Duodenal mucosa (tissue), 2 donors: Measurements from ENCODE around the gene PAOX.

Experiments
- H3K27ac ChIP-seq: one replicate; pipeline ENCODE4 v1.7.0; 2013; ENCODE audit warnings: low read depth, low read length
- H3K27me3 ChIP-seq, 2 donors: one replicate each; pipeline ENCODE4 v1.7.0; 2013; ENCODE audit warnings: low read length in 2 of 2, control low read depth in 1 of 2; ENCODE audit not compliant: insufficient read depth in 2 of 2, control insufficient read depth in 1 of 2
- H3K36me3 ChIP-seq, 2 donors: one replicate each; pipeline ENCODE4 v1.7.0; 2013; ENCODE audit warnings: low read length in 2 of 2, control low read depth in 1 of 2; ENCODE audit not compliant: insufficient read depth in 2 of 2, control insufficient read depth in 1 of 2
- H3K4me1 ChIP-seq, 2 donors: one replicate each; pipeline ENCODE4 v1.7.0; 2013; ENCODE audit warnings: low read length in 2 of 2, control low read depth in 1 of 2; ENCODE audit not compliant: insufficient read depth in 2 of 2, control insufficient read depth in 1 of 2
- H3K4me3 ChIP-seq, 2 donors: one replicate each; pipeline ENCODE4 v1.7.0; 2013; ENCODE audit warnings: low read length in 2 of 2, low read depth in 1 of 2
- H3K9ac ChIP-seq, 2 donors: one replicate each; pipeline ENCODE4 v1.7.0; 2013; ENCODE audit warnings: low read length in 2 of 2, low read depth in 1 of 2
- H3K9me3 ChIP-seq, 2 donors: one replicate each; pipeline ENCODE4 v1.7.0; 2013; ENCODE audit warnings: low read length in 2 of 2, control low read depth in 1 of 2; ENCODE audit not compliant: control insufficient read depth in 1 of 2

The PAOX gene

DNA sequence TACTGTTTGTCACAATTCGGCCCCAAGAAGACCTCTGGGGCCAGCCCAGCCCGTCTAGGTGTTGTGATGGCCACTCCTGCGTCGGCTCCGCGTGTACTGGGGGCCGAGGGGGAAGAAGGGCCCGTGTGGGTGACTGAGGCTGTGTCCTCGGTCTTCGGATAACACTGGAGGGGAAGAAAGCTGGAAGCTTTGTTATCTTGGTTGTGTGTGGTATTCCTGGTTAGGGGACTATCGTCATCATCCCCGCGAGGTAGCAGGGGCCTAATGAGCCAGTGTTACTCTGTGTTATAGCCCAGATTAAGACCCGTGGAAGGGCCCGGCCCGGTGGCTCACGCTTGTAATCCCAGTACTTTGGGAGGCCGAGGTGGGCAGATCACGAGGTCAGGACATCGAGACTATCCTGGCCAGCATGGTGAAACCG, 15.7 kb downstream of the PAOX start:
- Histone ChIP-seq H3K36me3 (peaks cover 0 to 40% of the 10 kb centered on the region in 2 donors), H3K9me3 (no peaks in the 10 kb centered on the region)

DNA sequence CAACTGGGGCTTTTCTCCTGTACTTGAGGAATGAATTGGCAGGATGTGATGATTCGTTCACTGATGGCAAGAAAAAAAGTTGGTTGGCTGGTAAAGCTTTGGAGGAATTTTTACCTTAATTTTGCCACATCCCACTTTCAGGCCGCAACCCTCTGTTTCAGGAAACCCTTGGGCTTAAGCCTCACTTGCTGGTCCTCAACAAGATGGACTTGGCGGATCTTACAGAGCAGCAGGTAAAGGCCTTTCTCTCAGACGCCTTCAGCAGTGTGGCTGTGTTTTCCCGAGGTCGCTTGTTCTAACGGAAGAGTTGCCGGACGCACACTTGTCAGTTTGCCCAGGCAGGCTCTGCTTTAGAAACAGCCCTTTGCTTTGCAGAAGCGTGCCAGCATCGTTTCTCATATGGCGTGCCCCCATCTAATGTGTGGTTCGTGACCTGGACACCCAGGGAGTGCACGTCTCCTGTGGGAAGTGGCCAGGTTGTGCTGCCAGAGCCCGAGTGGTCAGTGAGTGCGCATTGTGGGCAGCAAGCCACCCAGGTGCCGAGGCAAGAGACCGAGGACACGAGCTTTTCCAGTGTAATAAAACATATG, 17.1 kb downstream of the PAOX start:
- no peak overlapping the region for H3K4me3 ChIP-seq
- no peaks in the 10 kb centered on the region for H3K9me3 ChIP-seq
- H3K9ac ChIP-seq = no peak overlapping the region

More for the DNA sequence above, 15.7 kb downstream of the PAOX start:
- H3K4me1 ChIP-seq = peaks cover 0 to 24% of the 10 kb centered on the region in 2 donors
- peak overlapping the region; percentile 86 to 97 for H3K9ac ChIP-seq
- peak overlapping the region; percentile 88 to 94 for H3K4me3 ChIP-seq
- peak overlapping the region; percentile 88 for H3K27ac ChIP-seq
- H3K27me3 ChIP-seq = no peaks in the 10 kb centered on the region

DNA sequence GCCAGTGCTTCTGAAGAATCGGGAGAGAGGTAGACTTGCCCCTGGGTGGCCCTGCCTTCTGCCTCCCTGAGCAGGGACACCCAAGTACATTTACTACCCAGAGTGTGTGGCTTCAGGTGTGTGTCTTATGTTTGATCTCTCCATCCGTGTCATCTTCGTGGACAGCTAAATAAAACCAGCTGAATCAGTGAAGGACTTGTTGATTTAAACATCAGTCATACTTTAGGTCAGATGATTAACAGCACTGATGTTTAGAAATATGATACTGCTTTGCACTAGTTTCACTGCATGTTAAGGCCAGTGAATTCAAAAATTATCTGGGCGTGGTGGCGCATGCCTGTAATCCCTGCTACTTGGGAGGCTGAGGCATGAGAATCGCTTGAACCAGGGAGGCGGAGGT, 18.9 kb downstream of the PAOX start:
- H3K36me3 ChIP-seq = peaks cover 7 to 55% of the 10 kb centered on the region in 2 donors

More for the DNA sequence above, 17.1 kb downstream of the PAOX start:
- Histone ChIP-seq H3K27ac (no peak overlapping the region), H3K4me1 (peaks cover 10 to 20% of the 10 kb centered on the region in 2 donors), H3K36me3 (peaks cover 0 to 45% of the 10 kb centered on the region in 2 donors), H3K27me3 (no peaks in the 10 kb centered on the region)

DNA sequence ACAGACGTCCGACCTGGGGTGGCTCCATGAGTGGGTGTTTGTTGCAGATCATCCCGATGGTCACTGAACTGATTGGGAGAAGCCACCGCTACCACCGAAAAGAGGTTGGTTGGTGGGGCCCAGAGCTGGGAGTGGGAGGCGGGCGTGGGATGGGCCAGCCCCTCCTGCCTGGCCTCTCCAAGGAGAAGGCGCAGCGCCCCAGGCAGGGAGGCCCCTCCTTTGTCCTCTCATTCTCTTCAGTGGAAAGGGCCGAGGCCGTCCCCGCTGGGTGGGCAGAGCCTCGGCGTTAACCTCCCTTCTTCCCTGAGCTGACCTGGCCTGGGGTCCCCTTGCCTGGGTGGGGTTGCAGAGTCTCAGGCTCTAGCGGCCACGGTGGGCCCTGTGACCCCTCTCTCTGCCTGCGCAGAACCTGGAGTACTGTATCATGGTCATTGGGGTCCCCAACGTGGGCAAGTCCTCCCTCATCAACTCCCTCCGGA, 20.1 kb downstream of the PAOX start:
- Histone ChIP-seq H3K9me3 (no peaks in the 10 kb centered on the region), H3K4me1 (peaks cover 15 to 22% of the 10 kb centered on the region in 2 donors), H3K27ac (no peak overlapping the region), H3K27me3 (no peaks in the 10 kb centered on the region), H3K4me3 (no peak overlapping the region), H3K9ac (no peak overlapping the region), H3K36me3 (peaks cover 12 to 61% of the 10 kb centered on the region in 2 donors)

More for the DNA sequence above, 18.9 kb downstream of the PAOX start:
- peaks cover 15 to 26% of the 10 kb centered on the region in 2 donors for H3K4me1 ChIP-seq
- H3K9ac ChIP-seq = no peak overlapping the region
- H3K4me3 ChIP-seq = no peak overlapping the region
- no peaks in the 10 kb centered on the region for H3K9me3 ChIP-seq
- H3K27me3 ChIP-seq = no peaks in the 10 kb centered on the region
- no peak overlapping the region for H3K27ac ChIP-seq

DNA sequence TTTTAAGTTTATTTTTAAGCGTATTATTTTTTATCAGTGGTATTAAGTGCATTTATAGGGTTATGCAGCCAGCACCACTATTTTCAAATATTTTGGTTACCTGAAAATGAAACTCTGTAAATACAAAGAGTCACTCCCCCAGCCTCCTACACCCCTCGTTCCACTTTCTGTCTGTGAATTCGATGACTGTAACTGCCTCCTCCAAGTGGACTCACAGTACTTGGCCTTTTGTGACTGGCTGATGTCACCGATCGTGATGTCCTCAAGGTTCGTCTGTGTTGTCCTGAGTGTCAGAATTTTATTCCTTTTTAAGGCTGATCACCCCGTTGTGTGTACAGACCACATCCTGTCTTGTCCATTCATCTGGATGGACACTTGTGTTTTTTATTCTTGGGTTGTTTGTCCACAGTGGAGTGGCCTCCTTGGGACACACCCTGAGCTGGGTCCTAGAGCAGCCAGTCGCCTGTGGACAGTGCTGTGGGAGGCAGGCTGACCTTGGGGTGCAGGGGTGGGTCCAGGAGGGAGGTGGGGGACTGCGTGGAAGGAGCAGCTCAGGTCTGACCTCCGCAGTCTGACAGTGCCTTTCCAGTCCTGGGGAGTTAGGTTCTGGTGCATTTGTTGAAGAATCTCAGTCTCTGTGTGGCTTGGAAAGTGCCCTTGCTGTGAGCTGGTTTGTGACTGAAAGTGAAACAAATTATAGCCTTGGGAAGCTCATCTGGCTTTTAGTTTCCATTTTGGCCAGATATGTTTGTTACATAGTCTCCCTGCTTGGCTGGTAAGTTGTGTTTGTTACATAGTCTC, 21.8 kb downstream of the PAOX start:
- H3K36me3 ChIP-seq = peaks cover 12 to 68% of the 10 kb centered on the region in 2 donors

DNA sequence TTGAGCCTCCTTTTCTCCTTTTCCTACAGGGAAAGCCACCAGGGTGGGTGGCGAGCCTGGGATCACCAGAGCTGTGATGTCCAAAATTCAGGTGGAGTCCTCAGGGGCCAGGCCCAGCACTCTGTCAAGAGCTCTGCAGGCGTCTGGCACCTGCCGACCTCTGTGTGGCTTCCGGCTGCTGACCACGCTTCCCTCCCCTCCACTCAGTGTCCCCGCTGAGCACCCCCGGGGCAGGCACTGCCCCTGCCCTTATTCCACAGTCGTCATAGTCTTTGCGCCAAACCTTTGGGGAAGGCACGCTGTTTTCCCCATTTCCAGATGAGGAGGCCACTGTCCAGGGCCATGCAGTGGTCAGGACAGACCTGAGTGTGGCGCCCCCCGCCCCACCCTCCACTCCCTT, 22.4 kb downstream of the PAOX start:
- Histone ChIP-seq H3K27me3 (no peaks in the 10 kb centered on the region), H3K36me3 (peaks cover 12 to 61% of the 10 kb centered on the region in 2 donors), H3K4me1 (peaks cover 12 to 15% of the 10 kb centered on the region in 2 donors), H3K4me3 (peak overlapping the region in 1 of 2 donors; percentile 6), H3K9me3 (no peaks in the 10 kb centered on the region), H3K27ac (no peak overlapping the region), H3K9ac (no peak overlapping the region)

More for the DNA sequence above, 21.8 kb downstream of the PAOX start:
- peak overlapping the region; percentile 80 for H3K27ac ChIP-seq
- H3K9ac ChIP-seq = peak overlapping the region; percentile 4 to 36
- no peaks in the 10 kb centered on the region for H3K9me3 ChIP-seq
- peak overlapping the region; percentile 11 to 40 for H3K4me3 ChIP-seq
- no peaks in the 10 kb centered on the region for H3K27me3 ChIP-seq
- peaks cover 12 to 15% of the 10 kb centered on the region in 2 donors for H3K4me1 ChIP-seq

DNA sequence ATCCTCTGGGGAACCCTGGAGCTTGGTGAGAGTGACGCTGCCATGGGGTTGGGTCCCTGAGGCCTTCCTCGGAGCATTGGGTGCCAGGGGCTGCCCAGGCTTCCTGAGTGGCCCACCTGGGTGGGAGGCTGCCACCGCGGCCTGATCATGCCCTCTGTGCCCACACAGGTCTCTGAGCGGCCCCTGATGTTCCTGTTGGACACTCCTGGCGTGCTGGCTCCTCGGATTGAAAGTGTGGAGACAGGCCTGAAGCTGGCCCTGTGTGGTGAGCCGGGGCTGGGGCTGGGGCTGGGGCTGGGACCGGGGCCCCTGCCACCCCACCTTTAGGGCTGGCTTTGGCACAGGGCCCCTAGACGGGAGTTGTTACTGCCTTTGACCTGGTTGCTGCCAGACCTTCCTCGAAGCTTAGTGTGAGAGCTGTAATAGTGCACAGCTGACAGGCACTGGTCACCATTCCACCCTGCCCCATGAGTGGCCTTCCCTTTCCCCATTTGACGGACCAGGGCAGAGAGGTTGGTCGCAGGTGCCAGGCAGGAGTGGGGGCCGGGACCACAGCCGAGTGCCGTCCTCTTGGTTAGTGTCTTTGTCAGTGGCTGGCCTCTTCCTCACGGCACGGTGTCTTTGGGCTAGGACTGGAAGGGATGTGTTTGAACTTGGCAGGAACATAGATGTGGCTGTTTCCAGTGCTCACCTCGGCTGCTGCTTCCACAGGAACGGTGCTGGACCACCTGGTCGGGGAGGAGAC, 23.1 kb downstream of the PAOX start:
- H3K36me3 ChIP-seq = peaks cover 12 to 66% of the 10 kb centered on the region in 2 donors
- no peaks in the 10 kb centered on the region for H3K27me3 ChIP-seq
- H3K4me3 ChIP-seq = no peak overlapping the region
- no peak overlapping the region for H3K27ac ChIP-seq
- H3K4me1 ChIP-seq = peaks cover 12 to 15% of the 10 kb centered on the region in 2 donors
- H3K9me3 ChIP-seq = no peaks in the 10 kb centered on the region
- no peak overlapping the region for H3K9ac ChIP-seq

DNA sequence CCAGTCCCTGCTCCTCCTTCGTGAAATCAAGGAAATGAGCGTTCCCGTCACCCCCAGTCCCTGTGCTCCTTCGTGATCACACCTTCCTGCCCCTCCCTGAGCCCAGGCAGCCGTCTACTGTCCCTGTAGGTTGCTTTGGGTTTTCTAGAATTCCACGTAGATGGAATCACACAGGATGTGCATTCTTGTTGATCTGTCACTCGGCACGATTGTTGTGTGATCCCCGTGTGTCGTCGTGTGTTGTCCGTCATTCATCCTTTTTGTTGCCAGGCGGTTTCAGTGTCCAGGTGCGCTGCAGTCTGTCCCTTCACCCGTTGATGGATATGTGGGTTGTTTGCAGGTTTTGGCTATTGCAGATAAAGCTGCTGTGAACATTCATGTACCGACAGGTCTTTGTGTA, 24.3 kb downstream of the PAOX start:
- Histone ChIP-seq H3K4me3 (no peak overlapping the region), H3K36me3 (peaks cover 12 to 62% of the 10 kb centered on the region in 2 donors), H3K9me3 (no peaks in the 10 kb centered on the region), H3K27ac (no peak overlapping the region), H3K4me1 (peaks cover 12 to 15% of the 10 kb centered on the region in 2 donors), H3K9ac (no peak overlapping the region), H3K27me3 (no peaks in the 10 kb centered on the region)

DNA sequence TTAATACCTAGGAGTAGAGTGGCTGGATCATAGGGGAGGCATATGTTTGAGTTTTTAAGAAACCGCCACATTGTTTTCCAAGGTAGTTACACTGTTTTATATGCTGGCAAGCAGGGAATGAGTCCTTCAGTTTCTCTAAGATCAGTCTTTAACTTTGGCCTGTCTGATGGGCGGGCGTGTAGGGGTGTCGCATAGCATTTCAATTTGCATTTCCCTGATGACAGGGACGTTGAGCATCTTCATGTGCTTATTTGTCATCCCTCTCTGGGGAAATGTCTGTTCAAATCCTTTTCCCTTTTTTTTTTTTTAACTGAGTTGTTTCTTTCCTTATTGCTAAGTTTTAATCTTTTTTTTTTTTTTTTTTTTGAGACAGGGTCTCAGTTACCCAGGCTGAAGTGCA, 24.7 kb downstream of the PAOX start:
- H3K27me3 ChIP-seq = no peaks in the 10 kb centered on the region

More for the DNA sequence above, 24.7 kb downstream of the PAOX start:
- H3K4me1 ChIP-seq = peaks cover 12 to 15% of the 10 kb centered on the region in 2 donors
- no peak overlapping the region for H3K9ac ChIP-seq
- no peak overlapping the region for H3K4me3 ChIP-seq
- H3K9me3 ChIP-seq = no peaks in the 10 kb centered on the region
- peaks cover 12 to 60% of the 10 kb centered on the region in 2 donors for H3K36me3 ChIP-seq
- no peak overlapping the region for H3K27ac ChIP-seq
